IgD-negative memory B cell (primary cell): ENCODE data around the gene ALKBH5. TPM values are rescaled to one million over a fixed set of nuclear protein-coding genes. Genes with fewer than 3 reads are reported as not detected.

ENCODE experiments used
- H3K27ac Mint-ChIP-seq, 3 donors: one replicate each; pipeline ENCODE4 v1.8.0; 2020 to 2022; ENCODE audit warnings: mild to moderate bottlenecking in 3 of 3, mixed read lengths in 3 of 3, moderate library complexity in 1 of 3
- H3K27me3 Mint-ChIP-seq: one replicate; pipeline ENCODE4 v1.8.0; 2021; ENCODE audit warnings: mixed read lengths
- H3K36me3 Mint-ChIP-seq: one replicate; pipeline ENCODE4 v1.8.0; 2020; ENCODE audit warnings: mild to moderate bottlenecking, mixed read lengths
- H3K4me1 Mint-ChIP-seq, 3 donors: one replicate each; pipeline ENCODE4 v1.8.0; 2020 to 2022; ENCODE audit warnings: mixed read lengths in 3 of 3, mild to moderate bottlenecking in 1 of 3
- H3K4me3 Mint-ChIP-seq, 4 donors: one replicate each; pipeline ENCODE4 v1.8.0; 2020 to 2022; ENCODE audit warnings: mild to moderate bottlenecking in 4 of 4, mixed read lengths in 4 of 4, moderate library complexity in 3 of 4
- H3K9me3 Mint-ChIP-seq, 3 donors: one replicate each; pipeline ENCODE4 v1.8.0; 2020 to 2021; ENCODE audit warnings: mixed read lengths in 3 of 3, mild to moderate bottlenecking in 1 of 3
- polyA plus RNA-seq: library from polyadenylated mRNA; unstranded; fragments of 300-500 nt; fragmentation: Illumina TruSeq; gene quantifications from one replicate; pipeline ENCODE4 v1.2.3, GENCODE V29; 2021

The ALKBH5 gene
- polyA plus RNA-seq, 1 donor from 2014 or later: 144 TPM

DNA sequence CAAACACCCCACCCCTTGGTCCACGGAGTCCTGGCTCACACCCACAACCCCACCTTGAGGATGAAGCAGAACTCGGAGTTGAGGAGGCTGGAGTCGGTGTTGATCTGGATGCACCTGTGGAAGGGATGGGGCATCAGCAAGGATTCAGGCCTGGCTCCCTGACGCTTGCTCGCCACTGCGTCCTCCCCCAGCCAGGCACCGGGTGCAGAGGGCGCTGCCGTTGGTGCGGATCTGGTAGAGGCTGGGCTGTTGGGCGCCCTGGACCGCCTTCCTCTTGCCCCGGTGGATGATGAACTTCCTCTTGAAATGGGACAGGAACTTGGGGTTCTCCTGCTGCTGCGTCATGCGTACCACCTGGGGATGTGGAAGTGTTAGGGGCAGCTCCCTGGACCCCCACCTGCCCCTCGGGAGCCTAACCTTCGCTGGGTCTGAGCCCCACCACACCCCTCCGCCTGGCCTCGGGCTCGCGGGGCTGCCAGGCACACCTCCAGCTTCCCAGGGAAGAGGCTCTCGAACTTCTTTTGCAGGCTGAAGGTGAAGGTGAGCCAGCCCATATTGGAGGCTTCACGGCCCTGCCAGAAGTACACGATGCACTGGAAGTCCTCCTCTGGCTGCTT lies 62.6 kb downstream of the ALKBH5 start:
- Mint-ChIP-seq H3K27ac (no peak overlapping the region), H3K36me3 (peaks cover 5% of the 10 kb centered on the region), H3K9me3 (no peaks in the 10 kb centered on the region), H3K27me3 (no peaks in the 10 kb centered on the region), H3K4me1 (peaks cover 5 to 8% (median 6%) of the 10 kb centered on the region in 3 donors), H3K4me3 (no peak overlapping the region)

DNA sequence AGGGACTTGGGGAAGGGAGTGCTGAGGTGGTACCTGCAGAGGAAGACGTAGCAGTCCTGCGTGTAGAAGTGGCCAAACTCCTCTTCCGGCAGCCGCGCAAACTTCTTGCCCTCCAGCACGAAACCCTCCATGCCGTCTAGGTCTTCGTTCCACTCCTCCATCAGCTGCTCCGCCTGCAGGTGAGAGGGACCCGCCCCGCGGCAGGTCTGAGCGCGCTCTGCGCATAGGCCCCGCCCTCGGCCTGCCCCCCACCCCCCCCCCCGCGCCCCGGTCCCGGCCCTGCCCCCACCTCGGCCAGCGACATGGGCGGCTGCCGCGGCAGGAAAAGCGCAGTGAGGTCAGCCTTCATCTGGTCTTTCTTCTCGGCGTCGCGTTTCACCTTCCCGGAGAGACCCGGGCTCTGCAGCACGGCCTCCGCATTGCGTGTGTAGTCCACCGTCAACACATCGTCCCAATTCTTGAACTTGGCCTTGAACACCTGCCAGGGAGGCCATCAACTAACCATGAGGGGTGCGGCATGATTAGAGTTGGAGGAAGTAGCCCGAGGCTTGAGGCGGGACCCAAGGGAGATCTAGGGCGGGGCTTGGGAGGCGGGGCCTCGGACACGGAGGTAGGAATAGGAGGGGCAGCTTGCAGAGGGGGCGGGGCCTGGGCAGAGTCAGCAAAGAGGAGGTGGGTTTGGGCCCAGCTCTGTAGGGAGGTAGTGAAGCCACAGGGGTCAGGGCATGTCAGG lies 63.4 kb downstream of the ALKBH5 start:
- Mint-ChIP-seq H3K4me3 (peak overlapping the region in 1 of 4 donors; percentile 33), H3K4me1 (peaks cover 5 to 8% (median 6%) of the 10 kb centered on the region in 3 donors), H3K9me3 (no peaks in the 10 kb centered on the region), H3K27ac (peak overlapping the region in 2 of 3 donors; percentile 71 to 74), H3K27me3 (no peaks in the 10 kb centered on the region), H3K36me3 (peaks cover 5% of the 10 kb centered on the region)

GRCh38 chr17:18247613-18248001 lies 64.0 kb downstream of the ALKBH5 start:
- Mint-ChIP-seq H3K36me3 (peaks cover 5% of the 10 kb centered on the region), H3K4me1 (peaks cover 5 to 8% (median 6%) of the 10 kb centered on the region in 3 donors), H3K4me3 (no peak overlapping the region), H3K27ac (peak overlapping the region in 1 of 3 donors; percentile 74), H3K27me3 (no peaks in the 10 kb centered on the region), H3K9me3 (no peaks in the 10 kb centered on the region)

DNA sequence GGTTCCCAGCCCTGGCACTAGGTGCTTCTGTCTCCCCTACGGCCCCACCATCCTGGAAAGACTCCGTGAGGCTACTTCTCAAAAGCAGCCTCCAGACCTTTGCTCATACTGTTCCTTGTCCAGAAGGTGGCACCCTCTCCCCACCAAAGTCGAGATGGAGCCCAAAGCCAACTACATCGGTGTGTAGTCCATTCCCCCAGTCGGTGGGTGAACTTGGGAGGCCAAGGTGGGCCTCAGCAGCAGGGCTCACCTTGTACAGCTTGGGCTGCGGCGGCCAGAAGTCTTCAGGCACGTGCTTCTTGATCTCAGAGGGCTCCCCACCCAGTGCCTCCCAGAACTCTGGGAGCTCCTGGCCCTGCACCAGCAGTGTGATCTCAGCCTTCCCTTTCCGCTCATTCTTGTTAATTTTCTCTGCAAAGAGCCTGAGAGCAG lies 64.7 kb downstream of the ALKBH5 start:
- Mint-ChIP-seq H3K4me3 (no peak overlapping the region), H3K36me3 (peaks cover 5% of the 10 kb centered on the region), H3K4me1 (peaks cover 5 to 8% (median 6%) of the 10 kb centered on the region in 3 donors), H3K9me3 (no peaks in the 10 kb centered on the region), H3K27ac (peak overlapping the region in 1 of 3 donors; percentile 67), H3K27me3 (no peaks in the 10 kb centered on the region)

DNA sequence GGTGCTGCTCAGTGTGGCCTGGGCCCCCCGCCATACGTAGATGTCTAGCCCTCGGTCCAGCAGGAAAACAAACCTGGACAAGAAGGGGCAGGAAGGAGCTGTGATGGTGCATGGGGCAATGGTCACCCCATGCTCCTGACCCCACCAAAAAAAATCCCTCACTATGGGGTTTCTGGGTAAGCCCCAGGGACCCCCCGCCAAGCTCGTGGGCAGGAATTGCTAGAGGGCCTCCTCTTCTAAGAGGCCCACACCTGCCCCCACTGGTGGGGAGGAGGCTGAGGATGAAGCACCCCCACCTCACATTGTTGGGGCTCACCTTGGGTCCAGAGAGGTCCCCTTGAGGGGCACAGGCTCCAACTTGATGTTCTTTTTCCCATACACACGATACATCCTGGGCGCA lies 65.2 kb downstream of the ALKBH5 start:
- peak overlapping the region in 1 of 3 donors; percentile 67 for H3K27ac Mint-ChIP-seq
- H3K36me3 Mint-ChIP-seq: peaks cover 5% of the 10 kb centered on the region
- no peaks in the 10 kb centered on the region for H3K9me3 Mint-ChIP-seq
- no peak overlapping the region for H3K4me3 Mint-ChIP-seq
- H3K4me1 Mint-ChIP-seq: peaks cover 5 to 8% (median 6%) of the 10 kb centered on the region in 3 donors
- no peaks in the 10 kb centered on the region for H3K27me3 Mint-ChIP-seq

GRCh38 chr17:18250259-18250658 lies 66.6 kb downstream of the ALKBH5 start:
- Mint-ChIP-seq H3K36me3 (peaks cover 5% of the 10 kb centered on the region), H3K9me3 (no peaks in the 10 kb centered on the region), H3K27ac (peak overlapping the region in 2 of 3 donors; percentile 39 to 60), H3K27me3 (no peaks in the 10 kb centered on the region), H3K4me1 (peaks cover 5 to 8% (median 6%) of the 10 kb centered on the region in 3 donors), H3K4me3 (no peak overlapping the region)

DNA sequence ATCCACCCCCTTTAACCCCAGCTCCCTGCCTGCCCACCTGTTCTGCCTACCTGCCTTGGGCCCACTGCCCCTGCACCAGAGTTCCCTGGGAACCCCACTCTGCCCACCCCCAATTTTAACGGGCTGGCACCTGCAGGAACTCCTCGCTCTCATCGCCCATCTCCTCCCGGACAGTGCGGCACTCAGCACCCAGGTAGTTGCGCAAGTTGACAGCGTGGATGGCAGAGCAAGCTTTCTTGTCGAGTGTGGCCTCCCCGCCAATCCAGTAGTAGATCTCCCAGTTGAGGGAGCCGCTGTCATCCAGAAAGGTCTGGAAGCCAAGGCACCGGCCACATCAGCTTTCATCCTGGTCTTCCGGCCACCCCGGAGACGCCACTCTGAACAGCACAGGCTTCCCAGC lies 67.1 kb downstream of the ALKBH5 start:
- Mint-ChIP-seq H3K4me3 (no peak overlapping the region), H3K27me3 (no peaks in the 10 kb centered on the region), H3K4me1 (peaks cover 5 to 8% (median 7%) of the 10 kb centered on the region in 3 donors), H3K36me3 (peaks cover 5% of the 10 kb centered on the region), H3K27ac (peak overlapping the region in 1 of 3 donors; percentile 60), H3K9me3 (no peaks in the 10 kb centered on the region)

DNA sequence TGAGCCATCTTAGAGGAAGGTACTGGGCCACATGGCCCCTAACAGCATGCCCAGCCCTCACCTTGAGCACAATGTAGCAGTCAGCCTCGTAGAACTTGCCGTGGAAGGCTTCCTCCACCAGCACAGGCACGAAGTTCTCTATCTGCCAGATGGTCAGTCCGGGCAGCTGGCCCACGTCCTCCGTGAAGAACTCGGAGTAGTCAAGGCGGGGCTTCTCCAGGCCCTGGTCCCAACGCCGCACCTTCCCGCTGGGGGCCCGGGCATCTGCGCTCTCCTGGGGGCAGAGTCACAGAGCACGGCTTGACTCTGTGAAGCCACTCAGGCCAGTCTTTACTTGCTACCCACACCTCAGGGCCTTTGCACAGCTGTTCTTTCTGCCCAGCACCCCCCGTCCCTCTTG lies 67.6 kb downstream of the ALKBH5 start:
- no peaks in the 10 kb centered on the region for H3K27me3 Mint-ChIP-seq
- H3K36me3 Mint-ChIP-seq: peaks cover 5% of the 10 kb centered on the region
- peak overlapping the region in 1 of 3 donors; percentile 60 for H3K27ac Mint-ChIP-seq
- peaks cover 5 to 10% (median 7%) of the 10 kb centered on the region in 3 donors for H3K4me1 Mint-ChIP-seq
- H3K4me3 Mint-ChIP-seq: no peak overlapping the region
- no peaks in the 10 kb centered on the region for H3K9me3 Mint-ChIP-seq

GRCh38 chr17:18252160-18252559 lies 68.5 kb downstream of the ALKBH5 start:
- Mint-ChIP-seq H3K9me3 (no peaks in the 10 kb centered on the region), H3K36me3 (peaks cover 4% of the 10 kb centered on the region), H3K27ac (no peak overlapping the region), H3K4me1 (peaks cover 5 to 13% (median 9%) of the 10 kb centered on the region in 3 donors), H3K27me3 (no peaks in the 10 kb centered on the region), H3K4me3 (no peak overlapping the region)

GRCh38 chr17:18253187-18253884 lies 69.7 kb downstream of the ALKBH5 start:
- no peaks in the 10 kb centered on the region for H3K9me3 Mint-ChIP-seq
- peak overlapping the region in 1 of 4 donors; percentile 29 for H3K4me3 Mint-ChIP-seq
- no peak overlapping the region for H3K27ac Mint-ChIP-seq
- H3K36me3 Mint-ChIP-seq: no peaks in the 10 kb centered on the region
- H3K4me1 Mint-ChIP-seq: peaks cover under 1 to 12% (median 8%) of the 10 kb centered on the region in 3 donors
- no peaks in the 10 kb centered on the region for H3K27me3 Mint-ChIP-seq

DNA sequence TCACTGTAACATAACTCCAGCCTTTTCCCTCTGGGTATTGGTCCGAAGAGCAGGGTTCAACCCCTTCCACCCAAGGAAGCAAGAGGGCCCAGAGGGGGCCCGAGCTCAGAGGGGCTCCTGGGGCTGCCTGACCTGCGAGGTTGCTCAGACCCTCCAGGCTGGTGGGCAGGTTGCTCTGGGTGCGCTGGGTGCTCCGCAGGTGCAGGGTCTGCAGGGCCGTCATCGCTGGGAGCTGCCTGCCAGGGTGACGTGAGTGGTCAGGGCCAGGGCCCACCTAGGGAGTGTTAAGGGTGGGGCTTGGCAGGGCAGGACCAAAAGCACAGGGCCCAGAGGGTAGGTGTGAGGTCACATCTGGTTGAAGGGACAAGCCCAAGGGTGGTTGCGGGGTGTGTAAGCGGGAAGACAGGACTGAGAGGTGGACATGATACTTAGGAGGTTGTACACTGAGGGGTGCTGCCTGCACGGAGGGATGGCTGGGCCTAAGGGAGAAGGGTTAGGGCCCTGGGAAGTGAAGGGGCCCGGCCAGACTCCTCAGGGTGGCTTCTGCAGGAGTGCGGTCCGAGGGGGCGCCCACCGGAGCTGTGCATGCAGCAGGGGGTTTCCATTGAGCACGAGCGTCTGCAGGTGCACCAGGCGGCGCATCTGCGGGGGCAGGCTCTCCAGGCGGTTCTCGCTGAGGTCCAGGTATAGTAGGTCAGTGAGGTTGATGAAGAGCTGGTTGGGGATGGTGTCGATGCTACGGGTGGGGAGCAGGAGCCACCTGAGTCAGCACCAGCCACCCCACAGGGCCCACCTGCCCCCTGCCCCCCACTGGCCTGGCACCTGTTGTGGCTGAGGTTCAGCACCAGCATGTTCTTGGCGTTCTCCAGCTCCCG lies 70.6 kb downstream of the ALKBH5 start:
- Mint-ChIP-seq H3K9me3 (no peaks in the 10 kb centered on the region), H3K4me3 (peak overlapping the region in 2 of 4 donors; percentile 20 to 60), H3K4me1 (peaks cover 0 to 14% (median 8%) of the 10 kb centered on the region in 3 donors), H3K27me3 (no peaks in the 10 kb centered on the region), H3K27ac (no peak overlapping the region), H3K36me3 (no peaks in the 10 kb centered on the region)

DNA sequence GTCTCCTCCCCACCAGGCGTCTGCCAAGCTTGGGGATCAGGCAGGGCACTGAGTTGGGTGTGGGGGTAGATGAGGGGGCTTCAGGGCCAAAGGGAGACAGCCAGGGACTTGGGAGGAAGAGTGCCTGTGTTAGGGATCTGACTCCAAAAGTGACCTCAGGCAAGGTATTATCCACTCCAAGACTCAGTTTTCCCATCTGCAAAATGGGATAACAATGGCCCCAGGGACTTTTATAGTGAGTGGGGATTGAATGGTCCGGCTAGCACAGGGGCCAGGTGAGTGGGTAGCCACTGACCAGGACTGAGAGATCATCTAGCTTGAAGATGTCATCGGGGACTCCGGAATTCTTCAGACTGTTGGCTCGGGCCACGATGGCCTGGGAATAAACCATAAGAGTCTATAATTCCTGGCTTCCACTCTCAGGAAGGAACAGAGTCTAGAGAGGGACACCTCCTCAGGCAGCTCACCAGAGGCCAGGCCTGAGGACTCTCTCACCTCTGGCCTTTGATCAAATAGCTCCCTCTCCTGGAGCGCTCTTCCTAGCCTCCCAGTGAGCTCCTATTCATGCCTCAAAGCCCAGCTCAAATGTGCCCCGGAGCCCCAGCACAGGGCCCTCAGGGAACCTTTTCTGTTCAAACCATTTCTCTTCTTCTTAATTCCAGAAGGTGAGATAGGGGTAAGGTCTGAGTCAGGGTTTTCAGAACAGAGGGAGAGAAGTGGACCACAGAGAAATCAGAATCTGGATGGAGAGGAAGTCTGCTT lies 71.4 kb downstream of the ALKBH5 start:
- H3K9me3 Mint-ChIP-seq: no peaks in the 10 kb centered on the region
- H3K4me1 Mint-ChIP-seq: peaks cover under 1 to 18% (median 13%) of the 10 kb centered on the region in 3 donors
- peak overlapping the region in 3 of 4 donors; percentile 17 to 48 (median 33) for H3K4me3 Mint-ChIP-seq
- no peak overlapping the region for H3K27ac Mint-ChIP-seq
- H3K36me3 Mint-ChIP-seq: no peaks in the 10 kb centered on the region
- no peaks in the 10 kb centered on the region for H3K27me3 Mint-ChIP-seq

DNA sequence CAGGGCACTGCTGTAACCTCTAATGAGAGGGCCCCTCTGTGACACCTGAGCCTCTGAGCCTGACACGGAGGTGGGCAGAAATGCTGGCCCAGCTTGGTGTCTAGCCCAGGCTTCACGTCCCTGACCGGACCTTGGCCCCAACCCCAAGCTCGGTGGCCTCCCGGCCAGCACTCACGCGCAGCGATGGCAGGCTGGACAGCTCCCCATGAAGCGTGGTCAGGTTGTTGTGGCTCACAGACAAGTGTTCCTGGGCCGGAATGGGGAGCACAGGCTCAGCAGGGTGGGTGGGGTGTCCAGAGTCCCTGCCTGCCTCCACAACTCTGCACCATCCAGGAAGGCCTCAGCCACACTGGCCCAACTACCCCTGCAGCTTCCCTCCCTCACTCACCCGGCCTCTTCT lies 72.7 kb downstream of the ALKBH5 start:
- H3K4me3 Mint-ChIP-seq: peak overlapping the region in 2 of 4 donors; percentile 48 to 60
- H3K36me3 Mint-ChIP-seq: no peaks in the 10 kb centered on the region
- H3K9me3 Mint-ChIP-seq: no peaks in the 10 kb centered on the region
- no peaks in the 10 kb centered on the region for H3K27me3 Mint-ChIP-seq
- no peak overlapping the region for H3K27ac Mint-ChIP-seq
- peaks cover 4 to 21% (median 15%) of the 10 kb centered on the region in 3 donors for H3K4me1 Mint-ChIP-seq

DNA sequence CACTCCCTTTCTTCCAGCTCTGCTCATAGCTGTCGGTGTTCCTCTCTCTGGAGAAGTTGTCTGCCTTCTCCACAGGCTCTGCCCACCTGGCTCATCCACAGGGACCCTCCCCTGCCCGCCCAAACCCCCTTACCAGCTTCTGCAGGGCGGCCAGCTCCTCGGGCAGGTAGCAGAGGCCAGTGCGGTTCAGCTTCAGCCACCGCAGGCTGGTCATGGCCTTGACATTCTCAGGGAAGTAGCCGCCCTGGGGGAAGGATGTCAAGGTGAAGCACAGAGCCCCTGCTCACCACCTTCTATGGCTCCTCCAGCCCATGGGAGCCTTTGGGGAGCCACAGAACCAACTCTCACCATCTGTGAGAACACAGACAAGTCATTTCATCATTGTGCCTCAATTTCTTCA lies 73.1 kb downstream of the ALKBH5 start:
- Mint-ChIP-seq H3K27ac (peak overlapping the region in 1 of 3 donors; percentile 82), H3K27me3 (no peaks in the 10 kb centered on the region), H3K36me3 (no peaks in the 10 kb centered on the region), H3K4me3 (peak overlapping the region; percentile 92 to 99 (median 97)), H3K9me3 (no peaks in the 10 kb centered on the region), H3K4me1 (peaks cover 4 to 24% (median 15%) of the 10 kb centered on the region in 3 donors)
